HG02981 (cell line): ENCODE results near the gene PLEKHA4.
A peak's percentile ranks its signal among the peaks of the same experiment; 100 is the strongest.
"Not testable (repeated sequence)": the region's sequence is repeated elsewhere in the genome, so short reads cannot be mapped to it uniquely, and the experiment has no call there.

Experiments used
- ATAC-seq: cut with Tn5 transposase; IDR thresholded peaks from one replicate; pipeline ENCODE4 v1.9.1; 2021; ENCODE audit warnings: mild to moderate bottlenecking, moderate library complexity; ENCODE audit not compliant: unreplicated experiment

PLEKHA4 gene, protein sequence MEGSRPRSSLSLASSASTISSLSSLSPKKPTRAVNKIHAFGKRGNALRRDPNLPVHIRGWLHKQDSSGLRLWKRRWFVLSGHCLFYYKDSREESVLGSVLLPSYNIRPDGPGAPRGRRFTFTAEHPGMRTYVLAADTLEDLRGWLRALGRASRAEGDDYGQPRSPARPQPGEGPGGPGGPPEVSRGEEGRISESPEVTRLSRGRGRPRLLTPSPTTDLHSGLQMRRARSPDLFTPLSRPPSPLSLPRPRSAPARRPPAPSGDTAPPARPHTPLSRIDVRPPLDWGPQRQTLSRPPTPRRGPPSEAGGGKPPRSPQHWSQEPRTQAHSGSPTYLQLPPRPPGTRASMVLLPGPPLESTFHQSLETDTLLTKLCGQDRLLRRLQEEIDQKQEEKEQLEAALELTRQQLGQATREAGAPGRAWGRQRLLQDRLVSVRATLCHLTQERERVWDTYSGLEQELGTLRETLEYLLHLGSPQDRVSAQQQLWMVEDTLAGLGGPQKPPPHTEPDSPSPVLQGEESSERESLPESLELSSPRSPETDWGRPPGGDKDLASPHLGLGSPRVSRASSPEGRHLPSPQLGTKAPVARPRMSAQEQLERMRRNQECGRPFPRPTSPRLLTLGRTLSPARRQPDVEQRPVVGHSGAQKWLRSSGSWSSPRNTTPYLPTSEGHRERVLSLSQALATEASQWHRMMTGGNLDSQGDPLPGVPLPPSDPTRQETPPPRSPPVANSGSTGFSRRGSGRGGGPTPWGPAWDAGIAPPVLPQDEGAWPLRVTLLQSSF

DNA sequence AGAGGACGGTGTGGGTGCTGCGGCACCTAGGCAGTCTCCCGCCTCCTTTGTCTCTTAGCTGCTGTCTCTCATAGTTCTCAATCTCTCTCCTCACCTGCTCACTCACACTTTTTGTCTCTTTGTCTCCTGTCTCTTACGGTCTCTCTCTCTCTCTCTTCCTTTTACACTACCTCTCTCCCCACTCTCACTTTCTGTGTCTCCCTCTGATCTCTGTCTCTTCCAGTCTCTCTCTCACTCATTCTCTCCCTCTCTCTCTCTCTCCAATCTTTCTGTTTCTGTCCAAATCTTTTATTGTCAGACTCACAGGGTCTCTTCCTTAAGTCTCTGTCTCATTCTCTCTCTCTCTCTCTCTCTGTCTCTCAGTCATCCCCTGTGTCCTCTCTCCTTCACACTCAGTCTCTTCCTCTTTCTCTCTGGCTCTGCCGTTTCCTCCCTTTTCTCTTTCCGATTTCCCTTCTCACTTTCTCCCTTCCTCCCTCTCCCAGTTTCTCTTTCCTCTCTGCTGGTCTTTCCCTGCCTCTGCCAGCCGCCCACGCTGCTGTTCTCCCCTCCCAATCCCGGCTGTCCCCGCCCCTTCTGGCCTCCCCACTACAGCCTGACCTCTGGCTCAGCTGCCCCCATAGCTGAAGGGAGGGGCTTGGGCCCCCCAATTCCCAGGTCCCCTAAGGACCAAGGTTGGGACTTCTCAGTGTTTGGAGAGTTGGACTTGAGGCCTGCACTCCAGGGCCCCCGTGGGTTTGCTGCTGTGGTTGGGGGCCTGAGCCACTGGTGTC, at the start of gene PLEKHA4:
Gene PLEKHA4 (minus strand): TSS at position 504 of the 773 bp plus-strand sequence. CDS start 997 bp downstream, outside the sequence.
- no peak for ATAC-seq

DNA sequence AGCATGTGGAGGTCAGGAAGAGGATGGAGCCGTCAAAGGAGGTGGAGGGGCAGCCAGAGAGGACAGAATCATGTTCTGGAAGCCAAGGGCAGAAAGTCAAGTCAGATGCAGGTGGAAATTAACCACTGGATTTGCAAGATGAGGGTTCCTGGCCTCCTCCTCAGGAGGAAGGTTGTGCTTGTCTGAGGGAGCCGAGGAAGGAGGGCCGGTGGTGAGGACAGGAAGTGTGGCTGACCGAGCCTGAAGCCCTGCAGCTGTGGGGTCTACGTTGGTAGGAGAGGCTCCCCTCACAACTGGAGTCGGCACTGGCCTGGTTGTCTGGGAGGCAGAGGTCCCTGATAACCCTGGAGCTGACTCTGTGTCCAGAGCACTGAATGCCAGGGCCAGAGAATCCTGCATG, 49.7 kb upstream of the PLEKHA4 start:
- ATAC-seq = no peak

DNA sequence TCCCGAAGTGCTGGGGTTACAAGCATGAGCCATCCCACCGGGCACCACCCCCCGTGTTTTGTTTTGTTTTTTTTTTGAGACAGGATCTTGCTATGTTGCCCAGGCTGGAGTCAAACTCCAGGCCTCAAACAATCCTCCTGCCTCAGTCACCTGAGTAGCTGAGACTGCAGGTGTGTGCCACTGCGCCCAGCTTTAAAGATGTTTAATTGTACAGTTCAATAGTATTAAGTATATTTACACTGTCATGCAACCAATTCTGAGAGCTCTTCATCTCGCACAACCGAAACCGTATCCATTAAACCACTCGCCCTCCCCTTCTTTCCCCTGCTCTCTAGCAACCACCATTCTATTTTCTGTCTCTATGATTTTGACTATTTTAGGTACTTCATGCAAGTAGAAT, 47.3 kb upstream of the PLEKHA4 start:
- ATAC-seq = no peak

DNA sequence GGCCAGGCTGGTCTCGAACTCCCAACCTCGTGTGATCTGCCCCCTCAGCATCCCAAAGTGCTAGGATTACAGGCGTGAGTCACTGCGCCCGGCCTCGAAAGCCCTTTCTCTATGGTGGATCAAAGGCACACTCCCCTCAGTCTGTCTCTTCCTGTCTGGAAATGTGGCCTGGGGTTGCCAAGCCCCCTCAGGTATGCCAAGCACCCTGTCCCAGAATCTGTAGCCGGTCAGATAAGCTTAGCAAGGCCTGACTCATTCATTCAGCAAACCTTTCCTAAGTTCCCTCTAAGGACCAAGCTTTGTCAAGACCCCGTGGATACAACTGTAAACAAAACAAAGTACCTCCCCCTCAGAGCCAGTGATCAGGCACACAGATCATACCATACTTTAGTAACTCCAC, 45.8 kb upstream of the PLEKHA4 start:
- no peak for ATAC-seq

DNA sequence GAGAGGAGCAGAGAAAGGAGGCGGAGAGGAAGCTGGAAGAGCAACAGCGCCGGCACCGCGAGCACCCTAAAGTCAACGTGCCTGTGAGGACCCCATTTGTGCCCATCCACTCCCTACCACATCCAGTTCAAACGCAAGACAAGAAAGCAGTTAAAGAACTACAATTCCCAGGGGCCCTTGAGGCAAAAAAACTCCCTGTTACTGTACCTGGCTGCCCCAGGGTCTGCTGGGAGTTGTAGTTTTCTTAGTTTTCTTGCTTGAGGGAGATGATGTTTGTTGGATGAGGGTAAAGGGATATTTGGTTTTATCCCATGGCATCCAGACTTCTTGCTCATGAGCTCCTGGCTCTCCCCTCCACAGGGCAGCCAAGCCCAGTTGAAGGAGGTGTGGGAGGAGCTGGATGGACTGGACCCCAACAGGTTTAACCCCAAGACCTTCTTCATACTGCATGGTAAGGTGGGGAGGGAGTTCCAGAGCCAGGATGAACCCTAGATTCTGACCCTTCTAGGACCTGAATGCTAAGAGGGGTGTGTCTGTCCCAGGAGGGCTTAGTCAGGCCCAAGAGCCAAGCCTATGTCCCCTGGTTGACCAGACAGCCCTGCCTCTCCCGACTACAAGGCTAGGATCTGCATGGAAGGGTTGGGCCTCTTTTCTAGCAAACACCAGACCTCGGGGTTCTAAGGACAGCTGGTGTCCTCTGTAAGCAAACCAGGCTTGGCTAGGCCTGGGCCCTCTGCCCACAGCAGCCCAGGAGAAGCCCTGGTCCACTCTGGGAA, 44.9 kb upstream of the PLEKHA4 start:
- no peak for ATAC-seq

DNA sequence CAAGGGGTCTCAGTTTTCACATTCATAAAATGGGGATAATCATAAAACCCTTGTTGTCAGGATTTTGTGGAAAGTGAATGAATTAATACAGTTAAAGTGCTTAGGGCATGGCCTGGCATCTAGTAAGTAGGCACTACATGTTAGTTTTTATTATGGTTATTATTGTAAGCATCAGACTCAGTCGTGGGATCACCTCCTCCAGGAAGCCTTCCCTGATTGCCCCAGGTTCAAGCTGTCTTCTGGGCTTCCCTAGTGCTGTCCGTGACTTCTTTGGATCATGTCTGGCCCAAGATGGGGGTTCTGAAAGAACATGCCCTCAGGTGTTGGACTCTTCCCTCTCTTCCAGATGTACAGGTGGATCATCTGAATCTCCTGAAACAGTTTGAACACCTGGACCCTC, 42.4 kb upstream of the PLEKHA4 start:
- no peak for ATAC-seq

DNA sequence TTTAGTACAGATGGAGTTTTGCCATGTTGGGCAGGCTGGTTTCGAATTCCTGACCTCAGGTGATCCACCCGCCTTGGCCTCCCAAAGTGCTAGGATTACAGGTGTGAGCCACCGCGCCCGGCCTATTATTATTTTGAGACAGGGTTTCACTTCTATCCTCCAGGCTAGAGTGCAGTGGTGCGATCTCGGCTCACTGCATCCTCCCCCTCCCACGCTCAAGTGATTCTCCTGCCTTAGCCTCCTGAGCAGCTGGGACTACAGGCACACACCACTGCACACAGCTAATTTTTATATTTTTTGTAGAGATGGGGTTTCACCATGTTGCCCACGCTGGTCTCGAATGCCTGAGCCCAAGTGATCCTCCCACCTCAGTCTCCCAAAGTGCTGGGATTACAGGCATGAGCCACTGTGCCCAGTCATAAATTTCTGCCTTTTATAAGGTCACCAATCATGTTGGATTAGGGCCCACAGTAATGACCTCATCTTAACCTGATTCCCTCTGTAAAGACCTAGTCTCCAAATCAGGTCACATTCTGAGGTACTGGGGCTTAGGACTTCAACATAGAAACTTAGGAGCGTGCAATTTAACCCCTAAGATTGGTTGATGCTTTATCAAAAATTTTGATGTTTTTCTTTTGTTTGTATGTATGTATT, 41.1 kb upstream of the PLEKHA4 start:
- not testable (repeated sequence) for ATAC-seq

DNA sequence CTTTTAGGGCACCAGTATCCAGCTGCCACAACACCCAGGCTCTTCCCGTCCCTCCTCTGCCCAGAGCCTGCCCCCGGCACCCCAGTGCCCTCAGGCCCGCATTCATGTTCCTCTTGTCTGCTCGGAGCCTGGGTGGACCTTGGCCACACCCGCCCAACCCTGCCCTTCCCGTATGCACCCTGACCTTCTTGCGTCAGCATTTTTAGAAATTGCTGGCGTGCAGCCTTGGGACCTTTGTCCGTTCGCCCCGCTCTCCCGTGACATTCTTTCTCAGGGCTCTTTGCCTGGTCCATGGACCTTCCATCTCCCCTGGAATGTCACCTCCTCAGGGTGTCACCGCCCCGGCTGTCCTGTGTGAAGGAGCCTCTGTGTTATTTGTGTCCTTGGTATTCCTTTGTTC, 39.3 kb upstream of the PLEKHA4 start:
- ATAC-seq = no peak

DNA sequence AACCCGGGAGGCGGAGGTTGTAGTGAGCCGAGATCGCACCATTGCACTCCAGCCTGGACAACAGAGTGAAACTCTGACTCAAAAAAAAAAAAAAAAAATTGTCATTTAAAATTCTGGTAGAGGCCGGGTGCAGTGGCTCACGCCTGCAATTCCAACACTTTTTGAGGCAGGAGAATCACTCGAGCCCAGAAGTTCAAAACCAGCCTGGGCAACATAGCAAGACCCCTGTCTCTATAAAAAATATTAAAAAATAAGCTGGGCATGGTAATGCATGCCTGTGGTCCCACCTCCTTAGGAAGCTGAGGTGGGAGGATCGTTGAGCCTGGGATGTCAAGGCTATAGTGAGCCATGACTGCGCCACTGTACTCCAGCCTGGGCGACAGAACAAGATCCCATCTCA, 37.9 kb upstream of the PLEKHA4 start:
- ATAC-seq = no peak

DNA sequence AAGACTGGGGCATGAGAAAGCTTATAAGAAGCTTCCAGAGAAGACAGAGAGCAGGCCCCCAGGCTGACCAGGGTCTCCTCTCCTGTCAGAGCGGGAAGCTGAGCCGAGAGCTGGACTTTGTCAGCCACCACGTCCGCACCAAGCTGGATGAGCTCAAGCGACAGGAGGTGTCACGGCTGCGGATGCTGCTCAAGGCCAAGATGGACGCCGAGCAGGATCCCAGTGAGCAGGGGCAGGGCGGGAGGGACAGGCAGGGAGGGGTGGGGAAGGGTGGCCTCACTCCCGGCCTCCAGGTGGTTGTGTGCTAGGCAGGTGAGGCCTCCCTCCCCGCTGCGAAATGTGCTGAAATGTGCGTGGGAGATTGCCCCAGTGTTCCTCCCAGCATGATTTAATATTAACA, 37.2 kb upstream of the PLEKHA4 start:
- ATAC-seq = no peak

DNA sequence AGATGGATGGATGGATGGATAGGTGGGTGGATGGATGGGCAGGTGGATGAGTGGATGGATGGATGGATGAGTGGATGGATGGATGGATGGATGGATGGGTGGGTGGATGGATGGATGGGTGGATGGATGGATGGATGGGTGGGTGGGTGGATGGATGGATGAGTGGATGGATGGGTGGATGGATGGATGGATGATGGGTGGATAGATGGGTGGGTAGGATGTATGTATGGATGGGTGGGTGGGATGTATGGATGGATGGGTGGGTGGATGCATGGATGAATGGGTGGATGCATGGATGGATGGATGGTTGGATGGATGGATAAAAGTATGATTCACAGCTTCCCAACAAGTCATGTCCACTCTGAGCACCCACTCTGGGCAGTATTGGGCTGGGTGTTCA, 35.4 kb upstream of the PLEKHA4 start:
- ATAC-seq = not testable (repeated sequence)

DNA sequence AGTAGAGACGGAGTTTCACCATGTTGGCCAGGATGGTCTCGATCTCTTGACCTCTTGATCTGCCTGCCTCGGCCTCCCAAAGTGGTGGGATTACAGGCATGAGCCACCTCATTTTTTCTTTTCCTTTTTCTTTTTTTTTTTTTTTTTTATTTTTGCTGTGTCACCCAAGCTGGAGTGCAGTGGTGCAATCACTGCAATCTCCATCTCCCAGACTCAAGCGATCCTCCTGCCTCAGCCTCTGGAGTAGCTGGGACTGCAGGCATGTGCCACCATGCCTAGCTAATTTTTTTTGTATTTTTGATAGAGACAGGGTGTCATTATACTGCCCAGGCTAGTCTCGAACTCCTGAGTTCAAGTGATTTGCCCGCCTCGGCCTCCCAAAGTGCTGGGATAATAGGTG, 33.9 kb upstream of the PLEKHA4 start:
- ATAC-seq = not testable (repeated sequence)

DNA sequence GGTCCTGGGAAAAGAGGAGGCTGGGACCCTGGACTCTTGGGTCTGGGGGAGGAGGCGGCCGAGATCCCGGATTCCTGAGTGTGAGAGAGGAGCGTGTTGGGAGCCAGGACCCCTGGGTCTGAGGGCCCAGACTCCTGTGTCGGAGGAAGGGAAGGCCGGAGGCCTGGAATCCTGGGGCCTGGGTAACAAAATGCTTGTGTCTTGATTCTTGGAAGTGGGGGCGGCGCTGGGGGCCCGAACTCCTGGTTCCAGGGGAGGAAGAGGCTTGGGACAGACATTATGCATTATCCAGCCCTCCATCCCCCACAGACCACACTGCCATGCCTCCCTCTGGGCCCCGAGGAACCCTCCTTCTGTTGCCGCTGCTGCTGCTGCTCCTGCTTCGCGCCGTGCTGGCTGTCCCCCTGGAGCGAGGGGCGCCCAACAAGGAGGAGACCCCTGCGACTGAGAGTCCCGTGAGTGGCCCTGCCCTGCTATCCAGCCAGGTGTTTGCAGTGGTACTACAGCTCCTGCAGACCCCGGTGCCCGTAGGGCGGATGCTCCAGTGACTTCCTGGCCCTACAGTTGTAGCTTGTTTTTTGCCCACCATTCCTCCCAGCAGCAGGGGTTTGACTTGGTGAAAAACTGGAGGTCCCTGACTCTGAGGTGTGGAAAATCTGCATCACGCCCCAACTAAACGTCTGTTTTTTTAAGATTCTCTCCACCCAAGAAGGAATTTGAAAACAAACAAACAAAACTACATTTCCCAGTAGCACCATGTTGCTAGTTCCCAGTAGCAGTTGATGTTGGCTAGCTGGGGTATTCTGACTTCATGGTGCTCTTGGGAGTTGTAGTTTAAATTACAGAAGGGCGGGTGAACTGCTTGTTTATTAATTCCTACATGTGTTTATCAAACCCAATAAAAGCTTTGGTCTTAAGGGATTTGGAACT, 32.3 kb upstream of the PLEKHA4 start:
- ATAC-seq = no peak

DNA sequence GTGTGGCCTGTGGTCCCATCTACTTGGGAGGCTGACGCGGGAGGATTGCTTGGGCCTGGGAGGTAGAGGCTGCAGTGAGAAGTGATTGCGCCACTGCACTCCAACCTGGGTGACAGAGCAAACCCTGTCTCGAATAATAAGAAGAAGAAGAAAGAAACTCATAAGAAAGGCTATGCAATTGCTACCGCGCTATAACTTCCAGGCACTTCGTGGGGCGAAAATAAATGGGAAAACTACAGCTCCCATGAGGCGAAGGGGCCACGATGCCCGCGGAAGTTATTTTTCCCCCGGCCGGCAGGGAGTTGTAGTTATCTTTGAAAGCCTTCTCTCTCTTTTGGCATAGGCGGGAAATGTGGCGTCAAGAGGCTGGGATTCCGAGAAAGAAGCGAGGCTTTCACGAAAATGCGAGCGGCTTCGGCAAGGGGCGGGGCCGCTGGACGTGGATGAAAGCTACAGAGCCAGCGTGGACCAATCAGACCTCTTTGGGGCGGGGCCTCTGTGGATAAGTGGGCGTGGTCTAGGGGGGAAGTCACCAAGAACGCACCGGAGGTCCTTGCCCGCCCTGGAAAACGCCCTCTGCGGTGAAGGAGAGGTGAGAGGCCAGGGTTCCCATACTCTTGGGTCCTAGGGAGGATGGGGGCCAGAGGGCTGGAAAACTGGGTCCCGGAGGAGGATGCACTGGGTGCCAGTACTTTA, 31.5 kb upstream of the PLEKHA4 start, which contains the start of gene NUCB1:
Gene NUCB1 (plus strand): TSS at position 532 of the 696 bp plus-strand sequence. CDS start 485 bp downstream, outside the sequence.
- ATAC-seq = peak; percentile 78

DNA sequence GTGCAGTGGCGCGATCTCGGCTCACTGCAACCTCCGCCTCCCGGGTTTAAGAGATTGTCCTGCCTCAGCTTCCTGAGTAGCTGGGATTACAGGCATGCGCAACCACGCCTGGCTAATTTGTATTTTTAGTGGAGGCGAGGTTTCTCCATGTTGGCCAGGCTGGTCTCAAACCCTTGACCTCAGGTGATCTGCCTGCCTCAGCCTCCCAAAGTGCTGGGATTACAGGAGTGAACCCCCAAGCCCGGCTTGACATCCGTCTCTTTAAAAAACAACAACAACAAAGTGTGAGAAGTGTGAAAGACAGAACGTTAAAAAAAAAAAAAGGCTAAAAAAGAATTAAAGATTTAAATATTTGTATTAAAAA, 31.0 kb upstream of the PLEKHA4 start:
- not testable (repeated sequence) for ATAC-seq

DNA sequence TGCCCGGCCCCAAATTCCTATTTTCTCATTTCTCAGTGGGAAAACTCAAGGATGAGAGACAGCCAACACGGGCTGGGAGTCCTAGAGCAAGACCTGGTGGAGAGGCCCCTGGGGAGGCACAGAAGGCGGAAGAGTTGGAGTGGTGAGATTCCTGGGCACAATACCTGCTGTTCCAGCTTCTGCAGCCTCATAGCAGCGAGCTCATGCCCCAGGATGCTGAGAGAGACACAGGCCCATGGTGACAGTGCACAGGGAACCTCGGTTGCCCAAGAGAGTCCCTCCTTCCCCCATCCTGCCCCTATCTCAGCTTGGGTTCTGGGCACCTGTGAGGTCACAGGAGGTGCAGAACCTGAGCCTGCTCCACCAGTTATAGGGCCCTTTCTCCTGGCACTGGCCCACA, 28.8 kb upstream of the PLEKHA4 start:
- no peak for ATAC-seq

DNA sequence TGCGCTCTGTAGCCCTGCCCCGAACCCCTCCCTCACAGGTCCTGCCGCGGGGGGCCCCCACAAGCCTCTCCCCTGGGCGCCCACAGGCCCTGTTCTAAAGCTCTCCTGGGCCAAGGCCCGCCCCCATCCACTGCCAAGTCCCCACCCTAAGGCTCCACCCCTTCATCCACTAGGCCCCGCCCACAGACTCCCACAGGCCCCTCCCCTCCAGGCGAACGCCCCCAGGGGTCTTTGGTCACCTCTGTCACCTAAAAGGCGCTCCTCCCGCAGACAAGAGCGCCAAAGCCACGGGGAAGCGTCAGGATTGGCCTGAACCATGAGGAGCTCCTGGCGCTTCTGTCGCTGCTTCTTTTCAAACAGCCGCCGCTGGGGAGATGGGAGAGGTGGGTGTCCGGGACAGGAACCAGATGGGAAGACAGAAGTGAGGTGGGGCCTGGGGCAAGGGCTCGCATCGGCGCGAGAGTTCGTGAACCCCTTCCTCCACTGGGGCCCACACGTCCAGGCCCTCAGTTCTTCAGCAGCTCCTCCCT, 27.8 kb upstream of the PLEKHA4 start:
- no peak for ATAC-seq

DNA sequence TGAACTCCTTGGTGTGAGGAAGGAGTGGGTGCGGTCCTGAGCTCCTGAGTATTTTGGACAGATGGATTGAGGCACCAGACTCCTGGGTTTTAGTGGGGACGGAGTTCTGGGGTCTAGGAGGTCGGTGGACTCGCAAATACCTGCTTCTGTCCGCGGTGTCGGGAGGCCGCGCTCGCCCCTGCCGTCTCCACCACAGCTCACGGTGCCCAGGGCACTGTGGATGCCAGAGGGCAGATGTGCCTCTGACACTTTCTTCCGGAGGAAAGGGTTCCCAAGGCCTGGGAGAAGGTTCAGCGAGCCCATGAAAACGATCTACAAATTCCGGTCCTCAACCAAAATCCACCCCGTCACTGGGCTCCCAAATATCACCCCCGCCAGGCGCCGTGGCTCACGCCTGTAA, 26.8 kb upstream of the PLEKHA4 start:
- ATAC-seq = no peak
